Transverse colon (tissue), 4 donors: ENCODE data around the gene PID1. TPM values are rescaled to one million over a fixed set of nuclear protein-coding genes. Genes with fewer than 3 reads are reported as not detected.

Experiments
- DNase-seq: peaks from one replicate; pipeline ENCODE4 v3.0.0-alpha.2; 2019
- H3K27ac ChIP-seq, 4 donors: fragments of 200-600 bp; sonication (generic); 2 replicates each; pipeline ENCODE4 v1.5.1; 2016 to 2018; ENCODE audit warnings: inconsistent platforms in 4 of 4
- H3K27me3 ChIP-seq: fragments of 200-600 bp; sonication (generic); 2 replicates; pipeline ENCODE4 v1.5.1; 2017; ENCODE audit warnings: inconsistent platforms
- H3K36me3 ChIP-seq, 4 donors: fragments of 200-600 bp; sonication (generic); 2 replicates each; pipeline ENCODE4 v1.5.1; 2017 to 2019; ENCODE audit warnings: inconsistent platforms in 4 of 4
- H3K4me1 ChIP-seq, 4 donors: fragments of 200-600 bp; sonication (generic); 2 replicates each; pipeline ENCODE4 v1.5.1; 2017 to 2020; ENCODE audit warnings: inconsistent platforms in 4 of 4
- H3K4me3 ChIP-seq, 4 donors: fragments of 200-600 bp; sonication (generic); 1 replicate in 1 of 4; 2 replicates in 3 of 4; pipeline versions ENCODE4 v1.5.1 to v1.6.1; 2017 to 2019; ENCODE audit warnings: inconsistent platforms in 4 of 4
- H3K9me3 ChIP-seq, 2 donors: fragments of 200-600 bp; sonication (generic); 2 replicates each; pipeline ENCODE4 v1.5.1; 2017 to 2019; ENCODE audit warnings: inconsistent platforms in 2 of 2
- CTCF ChIP-seq, 5 experiments: fragments of 200-600 bp in 3 of 5; fragments of 450-650 bp in 2 of 5; sonication (generic) in 3 of 5; IDR thresholded peaks; 1 replicate in 2 of 5; 2 replicates in 3 of 5; pipeline ENCODE4 v1.5.1; 2016 to 2017; ENCODE audit warnings: antibody characterized with exemption in 5 of 5, inconsistent platforms in 3 of 5, mild to moderate bottlenecking in 2 of 5, moderate library complexity in 1 of 5
- EP300 ChIP-seq: sonication (generic); formaldehyde crosslinking; IDR thresholded peaks from one replicate; pipeline ENCODE4 v1.6.1; 2017; ENCODE audit warnings: antibody characterized with exemption, low read depth
- POLR2A ChIP-seq: fragments of 450-650 bp; IDR thresholded peaks from one replicate; pipeline ENCODE4 v1.6.1; 2016; ENCODE audit warnings: antibody characterized with exemption, mild to moderate bottlenecking, moderate library complexity
- POLR2AphosphoS5 ChIP-seq, 3 donors: sonication (generic); formaldehyde crosslinking; IDR thresholded peaks; one replicate each; pipeline ENCODE4 v1.6.1; 2016; ENCODE audit warnings: antibody characterized with exemption in 3 of 3
- WGBS, 2 donors: methylation state at CpG; one replicate each; pipeline ENCODE4 v1.1.5; 2018; ENCODE audit warnings: low coverage in 1 of 2; 5-methylcytosine and 5-hydroxymethylcytosine counted together
- in situ Hi-C, 4 donors: fragments of 200-750 bp; cut with MboI; loops; one replicate each; pipeline versions ENCODE4 v1.15.0 to v1.15.1; 2017; ENCODE audit warnings: low sequenced_read_pairs in 3 of 4, low pct_ligation_motif_present in 1 of 4, low pct_unique_long_range_greater_than_20kb in 1 of 4
- intact Hi-C: fragments of 100-400 bp; cut with DNase I; formaldehyde crosslinking; loops from one replicate; pipeline ENCODE4 v1.15.1; 2023; ENCODE audit warnings: low total_unique reads
- total RNA-seq, 4 donors: library from RNA; depleted of rRNA; stranded (reverse); fragments of >200 nt; gene quantifications; one replicate each; pipeline ENCODE4 v1.1.0, GENCODE V29; 2016

PID1 gene
- total RNA-seq, 4 donors from 2014 or later, result 21.6 to 54.6 (median 27.9) TPM

- no peak overlapping the region for H3K4me3 ChIP-seq
- no peaks in the 10 kb centered on the region for H3K4me1 ChIP-seq
- intact Hi-C loops (no loop called here), in situ Hi-C loops (no loop called here)
- no peaks in the 10 kb centered on the region for H3K36me3 ChIP-seq
- H3K9me3 ChIP-seq, result no peaks in the 10 kb centered on the region
- WGBS, 2 donors, result 77 to 81% methylated on average over 3 of the region's 3 CpGs
- no peaks in the 10 kb centered on the region for H3K27me3 ChIP-seq
- DNase-seq, result no peak
- no peak overlapping the region for H3K27ac ChIP-seq
- TF ChIP-seq POLR2AphosphoS5 (IDR thresholded peaks at IDR 0.05) (no peak), EP300 (no peak), POLR2A (no peak)
These were observed 227.4 kb downstream of the PID1 start for GRCh38 chr2:229043681-229044080.

DNA sequence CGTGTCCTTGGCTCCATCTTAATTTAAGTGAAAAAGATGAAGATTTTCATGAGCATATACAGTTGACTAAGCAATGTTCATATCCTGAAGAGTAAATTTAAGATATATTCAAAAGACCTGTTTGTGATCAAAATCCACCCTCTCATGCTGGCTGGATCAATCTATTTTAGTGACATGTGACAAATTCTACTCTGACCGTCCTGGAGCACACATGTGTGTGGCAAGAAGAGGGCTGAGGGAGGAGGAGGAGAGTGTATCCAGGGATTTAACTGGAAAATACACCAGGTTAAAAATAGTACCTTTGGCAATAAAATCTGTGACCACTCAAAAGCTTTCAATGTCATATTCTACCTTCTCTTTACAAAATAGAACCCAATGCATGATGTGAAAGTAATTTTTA lies 228.7 kb downstream of the PID1 start:
- Histone ChIP-seq H3K36me3 (no peaks in the 10 kb centered on the region), H3K4me1 (no peaks in the 10 kb centered on the region), H3K9me3 (no peaks in the 10 kb centered on the region), H3K27ac (no peak overlapping the region), H3K4me3 (no peak overlapping the region), H3K27me3 (no peaks in the 10 kb centered on the region)
- intact Hi-C loops (no loop called here), in situ Hi-C loops (no loop called here)
- TF ChIP-seq POLR2AphosphoS5 (IDR thresholded peaks at IDR 0.05) (no peak), POLR2A (no peak), EP300 (no peak), CTCF (IDR thresholded peaks at IDR 0.05) (no peak)
- WGBS, 2 donors, result 79 to 85% methylated on average over 2 of the region's 2 CpGs
- no peak for DNase-seq

DNA sequence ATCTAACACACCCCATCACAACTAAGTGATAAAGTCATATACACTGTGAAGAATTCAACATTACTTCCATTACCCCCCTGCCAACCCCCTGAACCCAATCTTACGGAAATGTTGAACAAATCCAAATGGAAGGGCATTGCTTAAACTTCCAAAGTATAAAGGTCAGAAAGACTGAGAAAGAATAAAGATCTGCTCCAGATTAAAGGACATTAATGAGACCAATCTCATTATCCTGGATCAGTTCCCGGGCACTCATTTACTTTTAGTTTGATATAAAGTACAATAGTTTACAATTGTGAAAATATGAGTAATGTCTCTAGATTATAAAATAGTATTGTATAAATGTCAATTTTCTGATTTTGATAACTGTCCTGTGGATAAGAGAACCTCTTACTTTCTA lies 229.4 kb downstream of the PID1 start:
- in situ Hi-C loops (no loop called here), intact Hi-C loops (no loop called here)
- no peaks in the 10 kb centered on the region for H3K36me3 ChIP-seq
- no peak overlapping the region for H3K27ac ChIP-seq
- no peak for DNase-seq
- no peaks in the 10 kb centered on the region for H3K9me3 ChIP-seq
- H3K4me1 ChIP-seq, result no peaks in the 10 kb centered on the region
- no peak overlapping the region for H3K4me3 ChIP-seq
- H3K27me3 ChIP-seq, result no peaks in the 10 kb centered on the region
- TF ChIP-seq EP300 (no peak), CTCF (IDR thresholded peaks at IDR 0.05) (no peak), POLR2AphosphoS5 (IDR thresholded peaks at IDR 0.05) (no peak), POLR2A (no peak)
- WGBS, 2 donors, result 84 to 100% methylated on average over 2 of the region's 2 CpGs

GRCh38 chr2:229037621-229038020 lies 233.5 kb downstream of the PID1 start:
- H3K27me3 ChIP-seq, result no peaks in the 10 kb centered on the region
- no peaks in the 10 kb centered on the region for H3K36me3 ChIP-seq
- DNase-seq, result no peak
- intact Hi-C loops (no loop called here), in situ Hi-C loops (no loop called here)
- no peak for TF ChIP-seq EP300
- TF ChIP-seq POLR2AphosphoS5 (IDR thresholded peaks at IDR 0.05), result no peak
- no peak for TF ChIP-seq POLR2A
- no peak for TF ChIP-seq CTCF (IDR thresholded peaks at IDR 0.05)
- H3K4me3 ChIP-seq, result no peak overlapping the region
- no peaks in the 10 kb centered on the region for H3K9me3 ChIP-seq
- H3K4me1 ChIP-seq, result no peaks in the 10 kb centered on the region
- whole genome bisulfite sequencing, 2 donors, result 68 to 70% methylated on average over 3 to 4 of the region's 4 CpGs
- no peak overlapping the region for H3K27ac ChIP-seq

- Histone ChIP-seq H3K9me3 (no peaks in the 10 kb centered on the region), H3K36me3 (no peaks in the 10 kb centered on the region), H3K4me1 (no peaks in the 10 kb centered on the region), H3K4me3 (no peak overlapping the region), H3K27ac (no peak overlapping the region), H3K27me3 (no peaks in the 10 kb centered on the region)
- TF ChIP-seq POLR2AphosphoS5 (IDR thresholded peaks at IDR 0.05), result no peak
- no peak for TF ChIP-seq EP300
- no peak for TF ChIP-seq CTCF (IDR thresholded peaks at IDR 0.05)
- no peak for TF ChIP-seq POLR2A
- WGBS, 2 donors, result 80 to 83% methylated on average over 1 to 3 of the region's 3 CpGs
- in situ Hi-C loops, result no loop called here
- intact Hi-C loops, result no loop called here
- no peak for DNase-seq
These were observed 237.3 kb downstream of the PID1 start for GRCh38 chr2:229033816-229034215.
